ENCODE results near the gene RFC3.
A peak's percentile ranks its signal among the peaks of the same experiment; 100 is the strongest.

RFC3 gene

GRCh38 chr13:33869005-33869404 lies 51.1 kb downstream of the RFC3 start:
- no peak for DNase-seq

GRCh38 chr13:33870046-33870668 lies 52.2 kb downstream of the RFC3 start:
- peak; percentile 81 for DNase-seq

GRCh38 chr13:33871207-33872004 lies 53.5 kb downstream of the RFC3 start:
- DNase-seq: no peak

GRCh38 chr13:33872005-33872351 lies 54.0 kb downstream of the RFC3 start:
- DNase-seq: no peak

GRCh38 chr13:33873251-33873908 lies 55.4 kb downstream of the RFC3 start:
- no peak for DNase-seq

GRCh38 chr13:33874871-33875270 lies 56.9 kb downstream of the RFC3 start:
- no peak for DNase-seq

GRCh38 chr13:33875618-33876401 lies 57.9 kb downstream of the RFC3 start:
- no peak for DNase-seq

- no peak for DNase-seq
Observed at GRCh38 chr13:33876716-33877394, 58.9 kb downstream of the RFC3 start.

GRCh38 chr13:33879118-33879517 lies 61.2 kb downstream of the RFC3 start:
- DNase-seq: no peak

GRCh38 chr13:33882804-33883203 lies 64.9 kb downstream of the RFC3 start:
- DNase-seq: no peak

GRCh38 chr13:33884531-33885220 lies 66.7 kb downstream of the RFC3 start:
- no peak for DNase-seq

Data from NCI-H1092 (cell line).